ENCODE measurements around the gene PCDHA13. TPM values are rescaled to one million over a fixed set of nuclear protein-coding genes. Genes with fewer than 3 reads are reported as not detected.

PCDHA13 gene
- total RNA-seq, 2 experiments from 2014 or later = not detected

DNA sequence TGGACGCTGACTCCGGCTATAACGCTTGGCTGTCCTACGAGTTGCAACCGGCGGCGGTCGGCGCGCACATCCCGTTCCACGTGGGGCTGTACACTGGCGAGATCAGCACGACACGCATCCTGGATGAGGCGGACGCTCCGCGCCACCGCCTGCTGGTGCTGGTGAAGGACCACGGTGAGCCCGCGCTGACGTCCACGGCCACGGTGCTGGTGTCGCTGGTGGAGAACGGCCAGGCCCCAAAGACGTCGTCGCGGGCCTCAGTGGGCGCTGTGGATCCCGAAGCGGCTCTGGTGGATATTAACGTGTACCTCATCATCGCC is 4.7 kb upstream of the PCDHA13 start:
- H3K27me3 Mint-ChIP-seq = peaks cover 41% of the 10 kb centered on the region
- intact Hi-C loops (cut with micrococcal nuclease) = no loop called here
- H3K9me3 Mint-ChIP-seq = peaks cover 12% of the 10 kb centered on the region
- no peaks in the 10 kb centered on the region for H3K4me1 Mint-ChIP-seq (ENCODE audit: low read depth)
- no peak overlapping the region for H3K4me3 Mint-ChIP-seq
- no peak for DNase-seq
- ChIA-PET CTCF (no interaction called here), POLR2A (no interaction called here)
- peaks cover 16% of the 10 kb centered on the region for H3K36me3 Mint-ChIP-seq
- H3K27ac Mint-ChIP-seq = no peak overlapping the region

DNA sequence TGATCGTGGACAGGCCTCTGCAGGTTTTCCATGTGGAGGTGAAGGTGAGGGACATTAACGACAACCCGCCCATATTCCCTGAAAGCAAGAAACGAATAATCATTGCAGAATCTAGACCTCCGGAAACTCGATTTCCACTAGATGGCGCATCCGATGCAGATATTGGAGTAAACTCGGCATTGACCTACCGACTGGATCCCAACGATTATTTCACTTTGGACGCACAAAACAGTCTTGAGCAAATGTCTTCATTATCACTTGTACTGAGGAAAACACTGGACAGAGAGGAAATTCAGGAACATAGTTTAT is 621 bp downstream of the PCDHA13 start:
- H3K4me1 Mint-ChIP-seq (ENCODE audit: low read depth) = no peaks in the 10 kb centered on the region
- H3K4me3 Mint-ChIP-seq = no peak overlapping the region
- H3K27ac Mint-ChIP-seq = no peak overlapping the region
- H3K27me3 Mint-ChIP-seq = peaks cover 26% of the 10 kb centered on the region
- POLR2A ChIA-PET = no interaction called here
- CTCF ChIA-PET = no interaction called here
- H3K36me3 Mint-ChIP-seq = peaks cover 12% of the 10 kb centered on the region
- intact Hi-C loops (cut with micrococcal nuclease) = no loop called here
- no peak for DNase-seq
- peaks cover 16% of the 10 kb centered on the region for H3K9me3 Mint-ChIP-seq

DNA sequence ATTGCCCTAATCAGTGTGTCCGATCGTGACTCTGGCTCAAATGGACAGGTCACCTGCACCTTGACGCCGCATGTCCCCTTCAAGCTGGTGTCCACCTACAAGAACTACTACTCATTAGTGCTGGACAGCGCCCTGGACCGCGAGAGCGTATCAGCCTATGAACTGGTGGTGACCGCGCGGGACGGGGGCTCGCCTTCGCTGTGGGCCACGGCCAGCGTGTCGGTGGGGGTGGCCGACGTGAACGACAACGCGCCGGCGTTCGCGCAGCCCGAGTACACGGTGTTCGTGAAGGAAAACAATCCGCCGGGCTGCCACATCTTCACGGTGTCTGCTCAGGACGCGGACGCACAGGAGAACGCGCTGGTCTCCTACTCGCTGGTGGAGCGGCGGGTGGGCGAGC is 1.4 kb downstream of the PCDHA13 start:
- DNase-seq = no peak
- peaks cover 12% of the 10 kb centered on the region for H3K36me3 Mint-ChIP-seq
- POLR2A ChIA-PET = no interaction called here
- H3K9me3 Mint-ChIP-seq = peaks cover 16% of the 10 kb centered on the region
- peaks cover 26% of the 10 kb centered on the region for H3K27me3 Mint-ChIP-seq
- H3K4me1 Mint-ChIP-seq (ENCODE audit: low read depth) = no peaks in the 10 kb centered on the region
- CTCF ChIA-PET = no interaction called here
- no peak overlapping the region for H3K27ac Mint-ChIP-seq
- H3K4me3 Mint-ChIP-seq = no peak overlapping the region
- intact Hi-C loops (cut with micrococcal nuclease) = no loop called here

DNA sequence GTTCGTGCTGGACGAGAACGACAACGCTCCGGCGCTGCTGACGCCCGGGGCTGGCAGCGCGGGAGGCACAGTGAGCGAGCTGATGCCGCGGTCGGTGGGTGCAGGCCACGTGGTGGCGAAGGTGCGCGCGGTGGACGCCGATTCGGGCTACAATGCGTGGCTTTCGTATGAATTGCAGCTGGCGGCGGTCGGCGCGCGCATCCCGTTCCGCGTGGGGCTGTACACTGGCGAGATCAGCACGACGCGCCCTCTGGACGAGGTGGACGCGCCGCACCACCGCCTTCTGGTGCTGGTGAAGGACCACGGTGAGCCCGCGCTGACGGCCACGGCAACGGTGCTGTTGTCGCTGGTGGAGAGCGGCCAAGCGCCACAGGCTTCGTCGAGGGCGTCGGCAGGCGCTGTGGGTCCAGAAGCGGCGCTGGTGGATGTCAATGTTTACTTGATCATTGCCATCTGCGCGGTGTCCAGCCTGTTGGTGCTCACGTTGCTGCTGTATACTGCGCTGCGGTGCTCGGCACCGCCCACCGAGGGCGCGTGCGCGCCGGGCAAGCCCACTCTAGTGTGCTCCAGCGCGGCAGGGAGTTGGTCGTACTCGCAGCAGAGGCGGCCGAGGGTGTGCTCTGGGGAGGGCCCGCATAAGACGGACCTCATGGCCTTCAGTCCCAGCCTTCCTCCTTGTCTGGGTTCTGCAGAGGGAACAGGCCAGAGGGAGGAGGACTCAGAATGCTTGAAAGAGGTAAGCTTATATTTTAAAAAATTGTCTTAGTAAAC is 2.2 kb downstream of the PCDHA13 start:
- peaks cover 24% of the 10 kb centered on the region for H3K27me3 Mint-ChIP-seq
- no peaks in the 10 kb centered on the region for H3K4me1 Mint-ChIP-seq (ENCODE audit: low read depth)
- H3K27ac Mint-ChIP-seq = no peak overlapping the region
- intact Hi-C loops (cut with micrococcal nuclease) = no loop called here
- H3K9me3 Mint-ChIP-seq = peaks cover 16% of the 10 kb centered on the region
- no peak overlapping the region for H3K4me3 Mint-ChIP-seq
- H3K36me3 Mint-ChIP-seq = peaks cover 12% of the 10 kb centered on the region
- no peak for DNase-seq
- POLR2A ChIA-PET = no interaction called here
- CTCF ChIA-PET = no interaction called here

DNA sequence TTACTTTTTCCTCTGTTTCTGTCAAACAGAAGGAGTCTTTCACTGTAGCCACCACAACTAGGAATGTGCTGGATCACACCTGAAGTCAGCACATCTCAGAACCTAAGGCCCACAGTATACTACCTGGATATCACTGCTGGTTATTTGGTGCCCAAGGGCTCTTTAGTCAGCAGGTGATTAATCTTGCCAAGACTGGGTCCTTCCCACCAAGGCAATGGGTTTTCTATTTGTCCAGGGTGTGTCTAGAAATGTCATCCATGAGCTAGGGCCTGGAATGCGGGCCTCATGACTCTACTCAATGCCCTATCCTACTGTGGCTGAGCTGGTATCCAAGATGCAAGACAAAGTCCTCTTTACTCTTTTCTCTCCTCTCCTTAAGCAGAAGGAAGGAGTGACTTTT is 34.4 kb downstream of the PCDHA13 start:
- H3K36me3 Mint-ChIP-seq = no peaks in the 10 kb centered on the region
- no peak overlapping the region for H3K27ac Mint-ChIP-seq
- H3K9me3 Mint-ChIP-seq = peaks cover 2% of the 10 kb centered on the region
- DNase-seq = no peak
- CTCF ChIA-PET = no interaction called here
- H3K27me3 Mint-ChIP-seq = peaks cover 7% of the 10 kb centered on the region
- H3K4me3 Mint-ChIP-seq = no peak overlapping the region
- intact Hi-C loops (cut with micrococcal nuclease) = no loop called here
- H3K4me1 Mint-ChIP-seq (ENCODE audit: low read depth) = no peaks in the 10 kb centered on the region
- POLR2A ChIA-PET = no interaction called here

DNA sequence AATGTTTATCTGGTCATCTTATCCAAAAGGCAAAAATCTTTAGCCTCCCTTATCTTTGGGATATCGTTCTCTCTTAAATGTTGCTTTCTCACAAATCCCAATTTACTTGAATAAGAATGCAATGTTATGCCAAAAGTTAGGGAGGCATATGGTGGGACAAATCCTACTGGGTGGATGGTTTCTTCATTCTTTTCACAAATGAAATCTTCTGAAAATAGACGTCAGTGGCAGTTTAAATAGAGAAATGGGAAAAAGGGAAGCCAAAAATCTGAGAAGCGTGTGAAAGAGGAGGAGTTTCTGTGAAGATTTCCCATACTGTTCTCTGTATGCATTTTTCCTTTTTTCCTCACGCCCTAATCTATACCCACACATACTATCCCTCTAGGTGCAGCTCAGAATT is 41.7 kb downstream of the PCDHA13 start:
- intact Hi-C loops (cut with micrococcal nuclease) = no loop called here
- Mint-ChIP-seq H3K4me3 (no peak overlapping the region), H3K9me3 (no peaks in the 10 kb centered on the region), H3K4me1 (ENCODE audit: low read depth) (peaks cover 6% of the 10 kb centered on the region), H3K27ac (no peak overlapping the region), H3K36me3 (no peaks in the 10 kb centered on the region), H3K27me3 (peaks cover 40% of the 10 kb centered on the region)
- POLR2A ChIA-PET = no interaction called here
- no peak for DNase-seq
- CTCF ChIA-PET = no interaction called here

DNA sequence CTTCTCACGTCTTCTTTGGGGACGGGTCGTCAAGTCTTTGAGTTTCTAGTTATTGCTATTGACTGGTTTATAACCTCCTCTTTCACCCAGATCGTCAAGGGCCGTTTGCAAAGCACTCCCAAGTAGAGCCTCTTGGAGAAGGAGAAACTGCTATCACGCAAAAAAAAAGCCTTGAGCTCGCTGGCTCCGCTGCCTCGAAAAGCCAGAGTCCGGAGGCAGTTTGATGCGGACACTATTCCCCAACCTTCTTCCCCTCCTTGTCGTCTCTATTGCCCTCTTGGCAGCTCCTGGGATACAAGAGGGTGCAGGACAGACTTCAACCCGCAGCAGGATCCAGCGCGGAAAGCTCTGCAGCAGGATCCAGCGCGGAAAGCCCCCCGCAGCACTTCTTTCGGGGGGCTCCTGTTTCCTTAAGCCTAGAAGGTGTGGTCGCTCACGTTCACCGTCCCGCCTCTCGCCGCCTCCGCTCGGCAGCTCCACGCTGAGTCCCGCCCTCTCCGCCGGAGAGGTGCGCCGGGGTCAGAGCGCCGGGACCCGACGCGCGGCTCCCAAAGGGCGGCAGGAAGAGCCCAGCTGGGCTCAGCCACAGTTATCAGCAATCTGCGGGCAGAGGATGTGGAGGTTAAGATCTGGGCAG is 44.0 kb downstream of the PCDHA13 start, which contains the start of gene PCDHAC1:
PCDHAC1 (plus strand) TSS at position 494 of the 637 bp plus-strand sequence. CDS start 594 bp downstream, outside the sequence.
- peaks cover 6% of the 10 kb centered on the region for H3K4me1 Mint-ChIP-seq (ENCODE audit: low read depth)
- ChIA-PET POLR2A (no interaction called here), CTCF (interaction anchor here (1.3 kb wide), 1 partner anchor 116 kb away, joined by 4 read pairs; no protein-coding TSS in a partner anchor)
- intact Hi-C loops (cut with micrococcal nuclease) = loop anchor here (5.0 kb wide), 1 partner anchor 116 kb away; no protein-coding TSS in a partner anchor
- no peak within 1 kb of the TSS for H3K4me3 Mint-ChIP-seq
- no peaks in the 10 kb centered on the region for H3K36me3 Mint-ChIP-seq
- no peak within 1 kb of the TSS for H3K27ac Mint-ChIP-seq
- no peaks in the 10 kb centered on the region for H3K9me3 Mint-ChIP-seq
- H3K27me3 Mint-ChIP-seq = peaks cover 48% of the 10 kb centered on the region
- no peak for DNase-seq

DNA sequence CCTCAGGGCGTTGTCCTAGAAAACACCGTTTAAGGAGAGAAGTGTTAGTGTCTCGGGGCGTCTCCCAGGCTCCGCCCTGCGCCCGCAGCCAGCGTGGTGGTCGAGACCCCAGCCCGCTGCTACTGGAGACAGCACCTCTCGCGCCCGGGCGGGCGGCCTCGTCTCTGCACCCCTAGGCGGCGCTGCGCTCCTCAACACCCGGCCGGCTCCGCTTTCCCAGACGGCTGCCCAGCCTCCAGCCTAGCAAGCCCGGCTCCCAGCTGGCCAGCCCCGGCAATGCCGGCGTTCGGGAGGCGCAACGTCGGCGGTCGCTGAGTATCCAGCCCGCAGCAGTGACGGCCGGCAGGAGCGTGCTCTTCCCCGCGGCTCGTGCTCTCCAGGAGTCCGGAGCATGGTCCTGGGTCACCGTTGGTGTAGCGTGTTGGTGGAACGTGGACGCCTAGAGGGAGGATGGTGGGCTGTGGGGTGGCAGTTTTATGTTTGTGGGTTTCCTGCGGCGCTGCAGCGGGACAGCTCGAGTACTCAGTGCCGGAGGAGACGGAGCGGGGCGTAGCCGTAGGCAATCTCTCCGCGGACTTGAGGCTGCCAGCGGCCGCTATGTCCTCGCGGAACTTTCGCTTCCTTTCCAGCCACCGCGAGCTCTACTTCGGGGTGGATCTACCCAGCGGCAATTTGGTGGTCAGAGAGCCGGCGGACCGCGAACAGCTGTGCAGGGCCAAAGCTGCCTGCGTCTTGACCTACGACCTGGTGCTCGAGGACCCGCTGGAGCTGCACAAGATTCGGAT is 44.7 kb downstream of the PCDHA13 start:
- Mint-ChIP-seq H3K36me3 (no peaks in the 10 kb centered on the region), H3K27ac (no peak overlapping the region), H3K27me3 (peaks cover 46% of the 10 kb centered on the region), H3K4me3 (no peak overlapping the region), H3K9me3 (no peaks in the 10 kb centered on the region), H3K4me1 (ENCODE audit: low read depth) (peaks cover 6% of the 10 kb centered on the region)
- intact Hi-C loops (cut with micrococcal nuclease) = loop anchor here (5.0 kb wide), 1 partner anchor 116 kb away; no protein-coding TSS in a partner anchor
- peak; percentile 55 for DNase-seq
- ChIA-PET POLR2A (no interaction called here), CTCF (interaction anchor here (0.7 to 1.3 kb wide), 4 partner anchors 11 to 116 kb away, joined by 3 to 4 read pairs (median 3); partner anchors contain the start of gene PCDHA8)

DNA sequence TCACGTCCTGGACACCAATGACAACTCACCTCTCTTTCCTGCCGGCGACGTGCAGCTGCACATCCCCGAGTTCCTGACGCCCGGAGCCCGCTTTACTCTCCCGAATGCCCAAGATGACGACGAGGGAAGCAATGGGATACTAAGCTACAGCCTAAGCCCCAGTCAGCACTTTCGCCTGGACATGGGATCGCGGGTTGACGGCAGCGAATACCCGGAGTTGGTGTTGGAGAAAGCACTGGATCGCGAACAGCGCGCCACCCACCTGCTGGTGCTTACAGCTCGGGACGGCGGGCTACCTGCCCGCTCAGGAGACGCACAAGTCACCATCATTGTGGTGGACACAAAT is 45.3 kb downstream of the PCDHA13 start:
- no peak overlapping the region for H3K4me3 Mint-ChIP-seq
- intact Hi-C loops (cut with micrococcal nuclease) = loop anchor here (5.0 kb wide), 1 partner anchor 115 kb away; no protein-coding TSS in a partner anchor
- H3K4me1 Mint-ChIP-seq (ENCODE audit: low read depth) = peaks cover 6% of the 10 kb centered on the region
- no peaks in the 10 kb centered on the region for H3K36me3 Mint-ChIP-seq
- peaks cover 46% of the 10 kb centered on the region for H3K27me3 Mint-ChIP-seq
- no peak for DNase-seq
- no peaks in the 10 kb centered on the region for H3K9me3 Mint-ChIP-seq
- ChIA-PET POLR2A (no interaction called here), CTCF (interaction anchor here (0.7 to 1.2 kb wide), 2 partner anchors 33 to 86 kb away, joined by 3 read pairs; partner anchors contain the start of gene PCDHA8)
- H3K27ac Mint-ChIP-seq = no peak overlapping the region

Other genes starting within 250 kb of the PCDHA13 start
- under 1 TPM; 0.39 to 0.62 TPM for gene CD14, start 248.9 kb upstream of the PCDHA13 start, total RNA-seq
- gene TMCO6, start 242.7 kb upstream of the PCDHA13 start, total RNA-seq = 10 to 100 TPM; 33.7 to 33.8 TPM
- gene NDUFA2, start 234.5 kb upstream of the PCDHA13 start, total RNA-seq = 10 to 100 TPM; 63.8 to 69.4 TPM
- gene IK, start 234.3 kb upstream of the PCDHA13 start, total RNA-seq = 100 to 1,000 TPM; 103 to 104 TPM
- gene WDR55, start 217.2 kb upstream of the PCDHA13 start, total RNA-seq = 10 to 100 TPM; 30.4 to 32.1 TPM
- 1 to 10 TPM; 2.3 to 2.5 TPM for gene DND1, start 208.5 kb upstream of the PCDHA13 start, total RNA-seq
- 10 to 100 TPM; 91.1 to 91.7 TPM for gene HARS1, start 190.8 kb upstream of the PCDHA13 start, total RNA-seq
- 10 to 100 TPM; 26.9 to 28.9 TPM for gene HARS2, start 190.7 kb upstream of the PCDHA13 start, total RNA-seq
- 10 to 100 TPM; 51.4 to 53.4 TPM for gene ZMAT2, start 181.7 kb upstream of the PCDHA13 start, total RNA-seq
- gene PCDHA1, start 96.0 kb upstream of the PCDHA13 start, total RNA-seq = not detected
- gene PCDHA2, start 87.3 kb upstream of the PCDHA13 start, total RNA-seq = not detected
- gene PCDHA3, start 81.1 kb upstream of the PCDHA13 start, total RNA-seq = not detected
- not detected for gene PCDHA4, start 75.1 kb upstream of the PCDHA13 start, total RNA-seq
- not detected for gene PCDHA5, start 60.5 kb upstream of the PCDHA13 start, total RNA-seq
- not detected for gene PCDHA6, start 54.2 kb upstream of the PCDHA13 start, total RNA-seq
- not detected for gene PCDHA7, start 47.9 kb upstream of the PCDHA13 start, total RNA-seq
- not detected for gene PCDHA8, start 40.9 kb upstream of the PCDHA13 start, total RNA-seq
- not detected for gene PCDHA9, start 33.7 kb upstream of the PCDHA13 start, total RNA-seq
- gene PCDHA10, start 26.2 kb upstream of the PCDHA13 start, total RNA-seq = not detected
- not detected for gene PCDHA11, start 13.2 kb upstream of the PCDHA13 start, total RNA-seq
- not detected for gene PCDHA12, start 6.8 kb upstream of the PCDHA13 start, total RNA-seq
- not detected for gene PCDHAC1, start 44.2 kb downstream of the PCDHA13 start, total RNA-seq
- gene PCDHAC2, start 84.4 kb downstream of the PCDHA13 start, total RNA-seq = not detected
- gene PCDHB1, start 169.2 kb downstream of the PCDHA13 start, total RNA-seq = not detected
- gene PCDHB2, start 212.5 kb downstream of the PCDHA13 start, total RNA-seq = under 1 TPM in 1 of 2 experiments, not detected in 1; 0.17 TPM
- not detected for gene PCDHB3, start 218.3 kb downstream of the PCDHA13 start, total RNA-seq
- gene PCDHB4, start 239.7 kb downstream of the PCDHA13 start, total RNA-seq = not detected